Measurements from ENCODE around the gene RPTN.

The RPTN gene

DNA sequence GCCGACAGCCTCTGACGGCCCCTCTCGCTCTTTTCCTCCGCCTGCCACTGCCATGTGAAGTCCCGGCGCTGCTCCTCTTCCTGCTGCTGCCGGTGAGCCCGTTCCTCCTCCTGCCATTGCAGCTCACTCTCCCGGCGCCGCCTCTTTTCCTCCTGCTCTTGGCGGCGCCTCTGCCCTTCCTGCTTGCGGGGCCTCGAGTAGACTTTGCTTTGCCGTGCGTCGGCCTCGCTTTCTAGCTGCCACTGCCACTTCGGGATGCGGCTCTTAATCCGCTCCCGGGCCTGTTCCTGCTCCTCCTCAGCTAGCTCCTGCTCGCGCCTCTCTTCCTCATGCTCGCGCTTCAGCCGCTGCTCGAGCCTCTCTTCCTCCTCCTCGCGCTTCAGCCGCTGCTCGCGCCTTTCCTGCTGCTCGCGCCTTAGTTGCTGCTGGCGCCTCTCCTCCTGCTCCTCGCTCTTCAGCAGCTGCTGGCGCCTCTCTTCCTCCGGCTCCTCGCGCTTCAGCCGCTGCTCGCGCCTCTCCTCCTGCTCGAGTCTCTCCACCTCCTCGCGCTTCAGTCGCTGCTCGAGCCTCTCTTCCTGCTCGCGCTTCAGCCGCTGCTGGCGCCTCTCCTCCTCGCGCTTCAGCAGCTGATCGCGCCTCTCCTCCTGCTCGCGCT, 48.0 kb downstream of the RPTN start:
- TF ChIP-seq, protein P1, sequence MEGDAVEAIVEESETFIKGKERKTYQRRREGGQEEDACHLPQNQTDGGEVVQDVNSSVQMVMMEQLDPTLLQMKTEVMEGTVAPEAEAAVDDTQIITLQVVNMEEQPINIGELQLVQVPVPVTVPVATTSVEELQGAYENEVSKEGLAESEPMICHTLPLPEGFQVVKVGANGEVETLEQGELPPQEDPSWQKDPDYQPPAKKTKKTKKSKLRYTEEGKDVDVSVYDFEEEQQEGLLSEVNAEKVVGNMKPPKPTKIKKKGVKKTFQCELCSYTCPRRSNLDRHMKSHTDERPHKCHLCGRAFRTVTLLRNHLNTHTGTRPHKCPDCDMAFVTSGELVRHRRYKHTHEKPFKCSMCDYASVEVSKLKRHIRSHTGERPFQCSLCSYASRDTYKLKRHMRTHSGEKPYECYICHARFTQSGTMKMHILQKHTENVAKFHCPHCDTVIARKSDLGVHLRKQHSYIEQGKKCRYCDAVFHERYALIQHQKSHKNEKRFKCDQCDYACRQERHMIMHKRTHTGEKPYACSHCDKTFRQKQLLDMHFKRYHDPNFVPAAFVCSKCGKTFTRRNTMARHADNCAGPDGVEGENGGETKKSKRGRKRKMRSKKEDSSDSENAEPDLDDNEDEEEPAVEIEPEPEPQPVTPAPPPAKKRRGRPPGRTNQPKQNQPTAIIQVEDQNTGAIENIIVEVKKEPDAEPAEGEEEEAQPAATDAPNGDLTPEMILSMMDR (IDR thresholded peaks at IDR 0.05; ENCODE audit: low read depth, low read length), result no peak
- peak overlapping the region; percentile 39 for H3K4me3 ChIP-seq (ENCODE audit: low read depth, low read length)

DNA sequence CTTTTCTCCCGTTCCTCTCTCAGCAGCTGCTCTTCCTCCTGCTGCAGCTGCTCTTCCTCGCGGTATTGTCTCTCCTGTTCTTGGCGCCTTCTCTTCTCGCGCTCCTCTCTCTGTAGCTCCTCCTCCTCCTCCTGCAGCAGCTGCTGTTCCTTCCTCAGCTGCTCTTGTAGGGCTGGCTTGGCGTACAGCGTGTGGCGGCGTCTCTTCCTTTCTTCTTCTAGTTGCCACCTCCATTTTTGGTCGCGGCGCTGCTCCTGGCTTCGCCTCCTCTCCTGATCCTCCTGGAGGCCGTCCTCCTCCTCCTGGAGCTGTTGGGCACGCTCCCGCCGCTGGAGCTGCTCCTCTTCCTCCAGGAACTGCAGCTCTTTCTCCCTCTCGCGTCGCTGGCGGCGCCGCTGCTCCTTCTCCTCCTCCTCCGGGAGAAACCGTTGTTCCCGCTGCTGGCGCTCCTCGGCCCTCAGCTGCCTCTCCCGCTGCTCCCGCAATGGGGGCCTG, 48.6 kb downstream of the RPTN start:
- peak overlapping the region; percentile 39 for H3K4me3 ChIP-seq (ENCODE audit: low read depth, low read length)
- TF ChIP-seq, protein P1 (IDR thresholded peaks at IDR 0.05; ENCODE audit: low read depth, low read length), result no peak

DNA sequence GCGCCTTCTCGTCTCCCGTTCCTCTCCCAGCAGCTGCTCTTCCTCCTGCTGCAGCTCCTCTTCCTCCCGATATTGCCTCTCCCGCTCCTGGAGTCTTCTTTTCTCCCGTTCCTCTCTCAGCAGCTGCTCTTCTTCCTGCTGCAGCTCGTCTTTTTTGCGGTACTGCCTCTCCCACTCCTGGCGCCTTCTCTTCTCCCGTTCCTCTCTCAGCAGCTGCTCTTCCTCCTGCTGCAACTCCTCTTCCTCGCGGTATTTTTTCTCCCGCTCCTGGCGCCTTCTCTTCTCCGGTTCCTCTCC, 49.1 kb downstream of the RPTN start:
- H3K4me3 ChIP-seq (ENCODE audit: low read depth, low read length), result peak overlapping the region; percentile 39
- TF ChIP-seq, protein P1 (IDR thresholded peaks at IDR 0.05; ENCODE audit: low read depth, low read length), result no peak

DNA sequence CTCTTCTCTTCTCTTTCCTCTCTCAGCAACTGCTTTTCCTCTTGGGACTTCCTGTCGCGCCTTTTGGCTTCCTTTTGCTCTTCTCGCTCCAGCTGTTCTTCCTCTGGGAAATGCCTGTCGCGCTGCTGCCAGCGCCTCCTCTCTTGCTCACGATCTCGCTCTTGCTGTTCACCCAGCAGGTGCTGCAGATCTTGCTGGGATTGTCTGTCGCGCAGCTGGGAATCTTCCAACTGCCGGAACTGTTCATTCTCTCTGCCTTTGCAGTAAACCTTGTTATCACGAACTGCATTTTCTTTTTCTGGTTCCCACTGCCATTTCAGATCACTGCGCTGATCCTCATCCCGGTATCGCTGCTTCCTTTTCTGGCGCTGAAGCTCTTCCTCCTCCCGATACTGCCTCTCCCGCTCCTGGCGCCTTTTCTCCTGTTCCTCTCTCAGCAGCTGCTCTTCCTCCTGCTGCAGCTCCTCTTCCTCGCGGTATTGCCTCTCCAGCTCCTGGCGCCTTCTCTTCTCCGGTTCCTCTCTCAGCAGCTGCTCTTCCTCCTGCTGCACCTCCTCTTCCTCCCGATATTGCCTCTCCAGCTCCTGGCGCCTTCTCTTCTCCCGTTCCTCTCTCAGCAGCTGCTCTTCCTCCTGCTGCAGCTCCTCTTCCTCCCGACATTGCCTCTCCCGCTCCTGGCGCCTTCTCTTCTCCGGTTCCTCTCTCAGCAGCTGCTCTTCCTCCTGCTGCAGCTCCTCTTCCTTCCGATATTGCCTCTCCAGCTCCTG, 49.6 kb downstream of the RPTN start:
- TF ChIP-seq, protein P1 (IDR thresholded peaks at IDR 0.05; ENCODE audit: low read depth, low read length), result no peak
- H3K4me3 ChIP-seq (ENCODE audit: low read depth, low read length), result peak overlapping the region; percentile 39

DNA sequence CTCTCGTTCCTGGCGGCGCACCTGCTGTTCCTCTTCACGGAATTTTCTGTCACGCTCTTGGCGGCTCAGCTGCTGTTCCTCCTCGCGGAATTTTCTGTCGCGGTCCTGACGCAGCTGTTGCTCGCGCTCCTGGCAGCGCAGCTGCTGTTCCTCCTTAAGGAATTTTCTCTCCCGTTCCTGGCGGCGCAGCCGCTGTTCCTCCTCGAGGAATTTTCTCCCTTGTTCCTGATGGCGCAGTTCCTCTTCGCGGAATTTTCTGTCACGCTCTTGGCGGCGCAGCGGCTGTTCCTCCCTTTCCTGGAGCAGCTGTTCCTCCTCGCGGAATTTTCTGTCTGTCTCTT, 50.2 kb downstream of the RPTN start:
- TF ChIP-seq, protein P1 (IDR thresholded peaks at IDR 0.05; ENCODE audit: low read depth, low read length), result no peak
- no peak overlapping the region for H3K4me3 ChIP-seq (ENCODE audit: low read depth, low read length)

DNA sequence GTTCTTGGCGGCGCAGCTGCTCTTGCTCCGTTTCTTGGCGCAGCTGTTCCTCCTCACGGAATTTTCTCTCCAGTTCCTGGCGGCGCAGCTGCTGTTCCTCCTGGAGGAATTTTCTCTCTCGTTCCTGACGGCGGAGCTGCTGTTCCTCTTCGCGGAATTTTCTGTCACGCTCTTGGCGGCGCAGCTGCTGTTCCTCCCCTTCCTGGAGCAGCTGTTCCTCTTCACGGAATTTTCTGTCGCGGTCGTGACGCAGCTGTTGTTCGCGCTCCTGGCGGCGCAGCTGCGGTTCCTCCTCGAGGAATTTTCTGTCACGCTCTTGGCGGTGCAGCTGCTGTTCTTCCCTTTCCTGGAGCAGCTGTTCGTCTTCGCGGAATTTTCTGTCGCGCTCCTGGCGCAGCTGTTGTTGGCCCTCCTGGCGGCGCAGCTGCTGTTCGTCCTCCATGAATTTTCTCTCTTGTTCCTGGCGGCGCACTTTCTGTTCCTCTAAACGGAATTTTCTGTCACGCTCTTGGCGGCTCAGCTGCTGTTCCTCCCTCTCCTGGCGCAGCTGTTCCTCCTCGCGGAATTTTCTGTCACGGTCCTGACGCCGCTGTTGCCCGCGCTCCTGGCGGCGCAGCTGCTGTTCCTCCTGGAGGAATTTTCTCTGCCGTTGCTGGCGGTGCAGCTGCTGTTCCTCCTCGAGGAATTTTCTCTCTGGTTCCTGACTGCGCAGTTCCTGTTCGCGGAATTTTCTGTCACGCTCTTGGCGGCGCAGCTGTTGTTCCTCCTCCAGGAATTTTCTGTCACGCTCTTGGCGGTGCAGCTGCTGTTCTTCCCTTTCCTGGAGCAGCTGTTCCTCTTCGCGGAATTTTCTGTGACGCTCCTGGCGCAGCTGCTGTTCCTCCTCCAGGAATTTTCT, 50.8 kb downstream of the RPTN start:
- TF ChIP-seq, protein P1 (IDR thresholded peaks at IDR 0.05; ENCODE audit: low read depth, low read length), result no peak
- H3K4me3 ChIP-seq (ENCODE audit: low read depth, low read length), result peak overlapping the region; percentile 24
